Thyroid gland (tissue), 4 donors: ENCODE data around the gene GLI3.

Experiments
- POLR2A ChIP-seq, 2 donors: fragments of 450-650 bp; IDR thresholded peaks; one replicate each; pipeline ENCODE4 v1.6.1; 2017; ENCODE audit warnings: antibody characterized with exemption in 2 of 2, mild to moderate bottlenecking in 2 of 2, moderate library complexity in 1 of 2
- TF ChIP-seq, protein P1 (sequence below), 6 experiments: fragments of 200-600 bp in 3 of 6; fragments of 450-650 bp in 3 of 6; sonication (generic) in 3 of 6; IDR thresholded peaks; one replicate each; pipeline ENCODE4 v1.5.1; 2016 to 2019; ENCODE audit warnings: antibody characterized with exemption in 6 of 6, mild to moderate bottlenecking in 2 of 6, inconsistent platforms in 1 of 6, moderate library complexity in 1 of 6

DNA sequence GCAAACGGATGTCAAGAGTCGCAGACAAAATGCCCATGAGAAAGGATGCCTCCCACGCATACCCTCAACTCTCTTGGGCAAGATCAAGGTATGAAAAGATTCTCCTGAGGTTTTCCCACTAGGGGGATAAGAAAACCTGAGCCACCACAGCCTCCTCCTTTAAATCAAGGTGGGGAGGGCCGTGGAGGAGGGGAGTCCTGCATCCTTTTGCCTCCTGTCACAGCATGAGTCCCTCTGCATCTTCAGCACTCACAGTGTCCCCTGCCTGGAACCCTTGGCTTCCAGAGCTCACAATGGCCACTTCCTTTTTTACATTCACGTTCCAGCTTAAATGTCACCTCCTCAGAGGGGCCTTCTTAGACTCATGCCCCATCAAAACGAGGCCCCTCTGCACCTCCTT lies 207.6 kb downstream of the GLI3 start:
- TF ChIP-seq, protein P1, sequence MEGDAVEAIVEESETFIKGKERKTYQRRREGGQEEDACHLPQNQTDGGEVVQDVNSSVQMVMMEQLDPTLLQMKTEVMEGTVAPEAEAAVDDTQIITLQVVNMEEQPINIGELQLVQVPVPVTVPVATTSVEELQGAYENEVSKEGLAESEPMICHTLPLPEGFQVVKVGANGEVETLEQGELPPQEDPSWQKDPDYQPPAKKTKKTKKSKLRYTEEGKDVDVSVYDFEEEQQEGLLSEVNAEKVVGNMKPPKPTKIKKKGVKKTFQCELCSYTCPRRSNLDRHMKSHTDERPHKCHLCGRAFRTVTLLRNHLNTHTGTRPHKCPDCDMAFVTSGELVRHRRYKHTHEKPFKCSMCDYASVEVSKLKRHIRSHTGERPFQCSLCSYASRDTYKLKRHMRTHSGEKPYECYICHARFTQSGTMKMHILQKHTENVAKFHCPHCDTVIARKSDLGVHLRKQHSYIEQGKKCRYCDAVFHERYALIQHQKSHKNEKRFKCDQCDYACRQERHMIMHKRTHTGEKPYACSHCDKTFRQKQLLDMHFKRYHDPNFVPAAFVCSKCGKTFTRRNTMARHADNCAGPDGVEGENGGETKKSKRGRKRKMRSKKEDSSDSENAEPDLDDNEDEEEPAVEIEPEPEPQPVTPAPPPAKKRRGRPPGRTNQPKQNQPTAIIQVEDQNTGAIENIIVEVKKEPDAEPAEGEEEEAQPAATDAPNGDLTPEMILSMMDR (IDR thresholded peaks at IDR 0.05), result no peak
- TF ChIP-seq POLR2A (IDR thresholded peaks at IDR 0.05), result no peak
